GM18517 (cell line): Measurements from ENCODE around the gene CCDC172.

Source experiments
- ATAC-seq: cut with Tn5 transposase; IDR thresholded peaks from one replicate; pipeline ENCODE4 v1.9.1; 2021; ENCODE audit warnings: mild to moderate bottlenecking, moderate library complexity; ENCODE audit not compliant: unreplicated experiment

The CCDC172 gene

GRCh38 chr10:116429288-116429977 is 105.2 kb downstream of the CCDC172 start:
- ATAC-seq = no peak
